ENCODE measurements around the gene TLE1.

DNA sequence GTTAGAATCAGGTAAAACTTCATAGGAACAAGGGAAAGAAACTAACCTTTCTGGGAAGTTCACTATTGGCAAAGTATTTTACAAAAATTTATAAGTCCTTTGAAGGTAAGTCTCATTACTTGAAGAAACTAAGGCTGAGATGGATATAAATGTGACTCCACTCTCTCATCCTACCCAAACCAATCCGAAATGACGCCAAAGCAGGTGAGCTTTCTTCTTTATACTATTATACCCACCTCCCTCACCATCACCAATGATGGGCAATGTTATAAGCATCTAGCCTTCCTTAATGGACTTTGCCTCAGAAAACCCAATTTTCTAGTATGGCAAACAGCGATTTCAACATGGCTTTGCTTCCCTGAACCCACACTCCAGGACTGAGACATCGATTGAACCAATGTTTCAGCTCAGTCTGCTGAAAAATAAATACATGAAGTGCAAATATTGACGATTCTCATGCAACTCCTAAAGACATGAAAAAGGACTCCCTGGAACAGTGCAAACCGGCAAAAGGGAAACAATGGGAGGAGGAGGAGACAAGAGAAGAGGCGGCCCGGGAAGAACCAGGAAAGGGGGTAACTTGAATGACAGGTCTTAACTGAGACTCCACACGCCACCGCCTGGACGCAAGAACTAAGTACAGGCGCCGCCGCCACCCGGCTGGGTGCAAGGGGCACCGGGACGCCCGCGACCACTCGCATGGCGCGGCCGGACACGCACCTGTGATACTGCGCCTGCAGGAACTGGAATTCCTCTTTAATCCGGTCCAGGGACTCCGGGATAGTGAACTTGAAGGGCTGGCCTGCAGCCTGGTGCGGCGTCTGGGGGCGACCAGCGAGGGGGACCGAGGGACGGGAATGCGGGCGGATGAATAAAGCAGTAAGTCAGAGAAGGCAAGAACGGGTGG is 2.5 kb downstream of the TLE1 start:
- TF ChIP-seq ELF4 (CRISPR knock-in tag; IDR thresholded peaks at IDR 0.05; ENCODE audit: low read depth): no peak
- TF ChIP-seq, protein P1, sequence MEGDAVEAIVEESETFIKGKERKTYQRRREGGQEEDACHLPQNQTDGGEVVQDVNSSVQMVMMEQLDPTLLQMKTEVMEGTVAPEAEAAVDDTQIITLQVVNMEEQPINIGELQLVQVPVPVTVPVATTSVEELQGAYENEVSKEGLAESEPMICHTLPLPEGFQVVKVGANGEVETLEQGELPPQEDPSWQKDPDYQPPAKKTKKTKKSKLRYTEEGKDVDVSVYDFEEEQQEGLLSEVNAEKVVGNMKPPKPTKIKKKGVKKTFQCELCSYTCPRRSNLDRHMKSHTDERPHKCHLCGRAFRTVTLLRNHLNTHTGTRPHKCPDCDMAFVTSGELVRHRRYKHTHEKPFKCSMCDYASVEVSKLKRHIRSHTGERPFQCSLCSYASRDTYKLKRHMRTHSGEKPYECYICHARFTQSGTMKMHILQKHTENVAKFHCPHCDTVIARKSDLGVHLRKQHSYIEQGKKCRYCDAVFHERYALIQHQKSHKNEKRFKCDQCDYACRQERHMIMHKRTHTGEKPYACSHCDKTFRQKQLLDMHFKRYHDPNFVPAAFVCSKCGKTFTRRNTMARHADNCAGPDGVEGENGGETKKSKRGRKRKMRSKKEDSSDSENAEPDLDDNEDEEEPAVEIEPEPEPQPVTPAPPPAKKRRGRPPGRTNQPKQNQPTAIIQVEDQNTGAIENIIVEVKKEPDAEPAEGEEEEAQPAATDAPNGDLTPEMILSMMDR (IDR thresholded peaks at IDR 0.05): no peak
